Muscle of leg (tissue), 11 donors: ENCODE measurements around the gene ZBTB20. TPM values are rescaled to one million over a fixed set of nuclear protein-coding genes. Genes with fewer than 3 reads are reported as not detected.

Experiments used
- DNase-seq: peaks from one replicate; pipeline ENCODE4 v3.0.0; 2013
- H3K27ac ChIP-seq: one replicate; pipeline ENCODE4 v1.5.1; 2013; ENCODE audit warnings: mild to moderate bottlenecking, low read length, control low read depth
- H3K27me3 ChIP-seq: one replicate; pipeline ENCODE4 v1.6.1; 2013; ENCODE audit warnings: low read length; ENCODE audit not compliant: control insufficient read depth, insufficient read depth
- H3K36me3 ChIP-seq: one replicate; pipeline ENCODE4 v1.6.1; 2013; ENCODE audit warnings: low read length; ENCODE audit not compliant: control insufficient read depth, insufficient read depth
- H3K4me1 ChIP-seq: one replicate; pipeline ENCODE4 v1.6.1; 2013; ENCODE audit warnings: low read length; ENCODE audit not compliant: control insufficient read depth, insufficient read depth
- H3K4me3 ChIP-seq: one replicate; pipeline ENCODE4 v1.5.1; 2013; ENCODE audit warnings: low read length, control low read depth
- H3K9me3 ChIP-seq: replicated peaks from 2 replicates; pipeline ENCODE4 v1.6.1; 2013; ENCODE audit warnings: low read depth, low read length; ENCODE audit not compliant: control insufficient read depth
- WGBS: methylation state at CpG from one replicate; pipeline ENCODE4 v1.1.5; 2013; ENCODE audit warnings: missing lambda C conversion rate; ENCODE audit not compliant: insufficient coverage; 5-methylcytosine and 5-hydroxymethylcytosine counted together
- polyA plus RNA-seq, 8 donors: library from polyadenylated mRNA; unstranded; fragments of 120-200 nt; gene quantifications; one replicate each; pipeline versions ENCODE4 v1.2.1 to v1.2.3, GENCODE V29; 2013; ENCODE audit warnings: inconsistent platforms in 1 of 8, low replicate concordance in 1 of 8; ENCODE audit not compliant: insufficient read length in 8 of 8, insufficient read depth in 1 of 8
- total RNA-seq: library from RNA; stranded (reverse); fragments of 120-200 nt; gene quantifications from one replicate; pipeline ENCODE4 v1.2.4, GENCODE V29; 2013

Gene ZBTB20
- total and polyA plus RNA-seq, 9 donors = 1.0 to 16.6 (median 2.8) TPM

- Histone ChIP-seq H3K4me3 (no peak overlapping the region), H3K27me3 (no peaks in the 10 kb centered on the region), H3K9me3 (no peaks in the 10 kb centered on the region), H3K27ac (no peak overlapping the region), H3K4me1 (no peaks in the 10 kb centered on the region), H3K36me3 (no peaks in the 10 kb centered on the region)
- WGBS = no CpG with 5 or more reads among the region's 4 CpGs
- no peak for DNase-seq
Observed at GRCh38 chr3:114858329-114858728, 288.8 kb downstream of the ZBTB20 start.

GRCh38 chr3:114857299-114857701, 289.8 kb downstream of the ZBTB20 start:
- no peaks in the 10 kb centered on the region for H3K9me3 ChIP-seq
- no peaks in the 10 kb centered on the region for H3K4me1 ChIP-seq
- H3K27me3 ChIP-seq = no peaks in the 10 kb centered on the region
- no peak overlapping the region for H3K4me3 ChIP-seq
- no peak overlapping the region for H3K27ac ChIP-seq
- DNase-seq = no peak
- no peaks in the 10 kb centered on the region for H3K36me3 ChIP-seq
- WGBS = no CpG with 5 or more reads among the region's 6 CpGs

- H3K4me1 ChIP-seq = no peaks in the 10 kb centered on the region
- H3K27ac ChIP-seq = no peak overlapping the region
- no peaks in the 10 kb centered on the region for H3K9me3 ChIP-seq
- no peak for DNase-seq
- no peaks in the 10 kb centered on the region for H3K27me3 ChIP-seq
- H3K36me3 ChIP-seq = no peaks in the 10 kb centered on the region
- WGBS = no CpG with 5 or more reads among the region's 1 CpG
- H3K4me3 ChIP-seq = no peak overlapping the region
Observed at GRCh38 chr3:114856835-114857234, 290.3 kb downstream of the ZBTB20 start.

- no peak overlapping the region for H3K27ac ChIP-seq
- DNase-seq = no peak
- WGBS = no CpG with 5 or more reads among the region's 5 CpGs
- H3K4me1 ChIP-seq = no peaks in the 10 kb centered on the region
- no peak overlapping the region for H3K4me3 ChIP-seq
- H3K27me3 ChIP-seq = no peaks in the 10 kb centered on the region
- no peaks in the 10 kb centered on the region for H3K36me3 ChIP-seq
- no peaks in the 10 kb centered on the region for H3K9me3 ChIP-seq
Observed at GRCh38 chr3:114855839-114856238, 291.2 kb downstream of the ZBTB20 start.

GRCh38 chr3:114852966-114853365, 294.1 kb downstream of the ZBTB20 start:
- Histone ChIP-seq H3K27me3 (no peaks in the 10 kb centered on the region), H3K27ac (no peak overlapping the region), H3K4me3 (no peak overlapping the region), H3K36me3 (no peaks in the 10 kb centered on the region), H3K4me1 (peaks cover 4% of the 10 kb centered on the region), H3K9me3 (no peaks in the 10 kb centered on the region)
- 100% methylated on average over 1 of the region's 3 CpGs for WGBS
- no peak for DNase-seq

GRCh38 chr3:114850898-114851297, 296.2 kb downstream of the ZBTB20 start:
- Histone ChIP-seq H3K4me3 (no peak overlapping the region), H3K27ac (no peak overlapping the region), H3K4me1 (peaks cover 4% of the 10 kb centered on the region), H3K9me3 (no peaks in the 10 kb centered on the region), H3K36me3 (no peaks in the 10 kb centered on the region), H3K27me3 (no peaks in the 10 kb centered on the region)
- no CpG with 5 or more reads among the region's 1 CpG for WGBS
- no peak for DNase-seq

- Histone ChIP-seq H3K9me3 (no peaks in the 10 kb centered on the region), H3K27ac (no peak overlapping the region), H3K4me1 (peaks cover 4% of the 10 kb centered on the region), H3K4me3 (no peak overlapping the region), H3K36me3 (no peaks in the 10 kb centered on the region), H3K27me3 (no peaks in the 10 kb centered on the region)
- no peak for DNase-seq
- WGBS = 96% methylated on average over 3 of the region's 3 CpGs
Observed at GRCh38 chr3:114848643-114849350, 298.3 kb downstream of the ZBTB20 start.

GRCh38 chr3:114848082-114848481, 299.0 kb downstream of the ZBTB20 start:
- Histone ChIP-seq H3K9me3 (no peaks in the 10 kb centered on the region), H3K27me3 (no peaks in the 10 kb centered on the region), H3K4me1 (peaks cover 4% of the 10 kb centered on the region), H3K4me3 (no peak overlapping the region), H3K27ac (no peak overlapping the region), H3K36me3 (no peaks in the 10 kb centered on the region)
- peak; percentile 23 for DNase-seq
- 80% methylated on average over 1 of the region's 7 CpGs for WGBS

- Histone ChIP-seq H3K36me3 (no peaks in the 10 kb centered on the region), H3K4me3 (no peak overlapping the region), H3K9me3 (no peaks in the 10 kb centered on the region), H3K27me3 (no peaks in the 10 kb centered on the region), H3K4me1 (peaks cover 4% of the 10 kb centered on the region), H3K27ac (no peak overlapping the region)
- no peak for DNase-seq
- no CpG with 5 or more reads among the region's 2 CpGs for whole genome bisulfite sequencing
Observed at GRCh38 chr3:114847564-114847963, 299.5 kb downstream of the ZBTB20 start.

GRCh38 chr3:114846779-114847178, 300.3 kb downstream of the ZBTB20 start:
- Histone ChIP-seq H3K27me3 (no peaks in the 10 kb centered on the region), H3K9me3 (no peaks in the 10 kb centered on the region), H3K27ac (no peak overlapping the region), H3K4me3 (no peak overlapping the region), H3K36me3 (no peaks in the 10 kb centered on the region), H3K4me1 (peaks cover 4% of the 10 kb centered on the region)
- DNase-seq = peak; percentile 22
- no CpG with 5 or more reads among the region's 3 CpGs for WGBS

- Histone ChIP-seq H3K27me3 (no peaks in the 10 kb centered on the region), H3K36me3 (no peaks in the 10 kb centered on the region), H3K4me1 (peaks cover 4% of the 10 kb centered on the region), H3K9me3 (no peaks in the 10 kb centered on the region), H3K4me3 (no peak overlapping the region), H3K27ac (no peak overlapping the region)
- no peak for DNase-seq
- no CpG with 5 or more reads among the region's 1 CpG for WGBS
Observed at GRCh38 chr3:114846252-114846651, 300.8 kb downstream of the ZBTB20 start.
